Measurements from ENCODE around the gene AUNIP. TPM values are rescaled to one million over a fixed set of nuclear protein-coding genes. Genes with fewer than 3 reads are reported as not detected.

The AUNIP gene
- total RNA-seq, 2 experiments from 2014 or later = 6.7 to 8.1 TPM

GRCh38 chr1:25880518-25880917 is 21.3 kb upstream of the AUNIP start:
- Mint-ChIP-seq H3K36me3 (ENCODE audit: low read depth) (no peaks in the 10 kb centered on the region), H3K4me3 (no peak overlapping the region), H3K27ac (no peak overlapping the region), H3K4me1 (peaks cover 2% of the 10 kb centered on the region), H3K27me3 (peaks cover 15% of the 10 kb centered on the region), H3K9me3 (no peaks in the 10 kb centered on the region)
- no peak for DNase-seq
- ChIA-PET POLR2A (no interaction called here), CTCF (interaction anchor here (0.6 to 4.8 kb wide), 2 partner anchors 15 to 198 kb away, joined by 3 to 19 read pairs; no protein-coding TSS in a partner anchor)

GRCh38 chr1:25879675-25880074 is 20.4 kb upstream of the AUNIP start:
- H3K4me3 Mint-ChIP-seq = no peak overlapping the region
- H3K4me1 Mint-ChIP-seq = peaks cover 8% of the 10 kb centered on the region
- no peak overlapping the region for H3K27ac Mint-ChIP-seq
- H3K27me3 Mint-ChIP-seq = peaks cover 20% of the 10 kb centered on the region
- H3K9me3 Mint-ChIP-seq = no peaks in the 10 kb centered on the region
- CTCF ChIA-PET = interaction anchor here (0.6 to 4.8 kb wide), 2 partner anchors 16 to 197 kb away, joined by 3 to 19 read pairs; no protein-coding TSS in a partner anchor
- no peaks in the 10 kb centered on the region for H3K36me3 Mint-ChIP-seq (ENCODE audit: low read depth)
- DNase-seq = no peak
- POLR2A ChIA-PET = no interaction called here

GRCh38 chr1:25878690-25879089 is 19.4 kb upstream of the AUNIP start:
- Mint-ChIP-seq H3K27me3 (peaks cover 20% of the 10 kb centered on the region), H3K4me1 (peaks cover 8% of the 10 kb centered on the region), H3K27ac (no peak overlapping the region), H3K36me3 (ENCODE audit: low read depth) (no peaks in the 10 kb centered on the region), H3K4me3 (no peak overlapping the region), H3K9me3 (no peaks in the 10 kb centered on the region)
- CTCF ChIA-PET = interaction anchor here (1.2 to 4.8 kb wide), 2 partner anchors 17 to 66 kb away, joined by 3 to 19 read pairs; no protein-coding TSS in a partner anchor
- no peak for DNase-seq
- POLR2A ChIA-PET = no interaction called here

- H3K27ac Mint-ChIP-seq = no peak overlapping the region
- no peaks in the 10 kb centered on the region for H3K9me3 Mint-ChIP-seq
- ChIA-PET CTCF (interaction anchor here (1.0 kb wide), 1 partner anchor 9 kb away, joined by 3 read pairs; no protein-coding TSS in a partner anchor), POLR2A (no interaction called here)
- H3K4me3 Mint-ChIP-seq = no peak overlapping the region
- no peaks in the 10 kb centered on the region for H3K36me3 Mint-ChIP-seq (ENCODE audit: low read depth)
- peaks cover 20% of the 10 kb centered on the region for H3K27me3 Mint-ChIP-seq
- H3K4me1 Mint-ChIP-seq = peaks cover 8% of the 10 kb centered on the region
- DNase-seq = no peak
Measured at GRCh38 chr1:25877155-25877554, 17.9 kb upstream of the AUNIP start.

- Mint-ChIP-seq H3K27me3 (peaks cover 20% of the 10 kb centered on the region), H3K4me1 (peaks cover 8% of the 10 kb centered on the region), H3K9me3 (no peaks in the 10 kb centered on the region), H3K4me3 (no peak overlapping the region), H3K27ac (no peak overlapping the region), H3K36me3 (ENCODE audit: low read depth) (no peaks in the 10 kb centered on the region)
- ChIA-PET POLR2A (interaction anchor here (0.6 kb wide), 1 partner anchor 293 kb away, joined by 6 read pairs; no protein-coding TSS in a partner anchor), CTCF (no interaction called here)
- no peak for DNase-seq
Measured at GRCh38 chr1:25876693-25877077, 17.4 kb upstream of the AUNIP start.

- H3K4me3 Mint-ChIP-seq = peak overlapping the region; percentile 68
- H3K27ac Mint-ChIP-seq = no peak overlapping the region
- no peak for DNase-seq
- peaks cover 20% of the 10 kb centered on the region for H3K27me3 Mint-ChIP-seq
- ChIA-PET POLR2A (interaction anchor here (0.6 kb wide), 1 partner anchor 293 kb away, joined by 6 read pairs; no protein-coding TSS in a partner anchor), CTCF (interaction anchor here (1.6 to 2.0 kb wide), 3 partner anchors 14 to 28 kb away, joined by 3 to 5 read pairs (median 4); no protein-coding TSS in a partner anchor)
- H3K36me3 Mint-ChIP-seq (ENCODE audit: low read depth) = no peaks in the 10 kb centered on the region
- H3K4me1 Mint-ChIP-seq = peaks cover 8% of the 10 kb centered on the region
- no peaks in the 10 kb centered on the region for H3K9me3 Mint-ChIP-seq
Measured at GRCh38 chr1:25875856-25876692, 16.8 kb upstream of the AUNIP start.

- peak; percentile 54 for DNase-seq
- Mint-ChIP-seq H3K27ac (peak within 1 kb of the TSS; percentile 36), H3K9me3 (no peaks in the 10 kb centered on the region), H3K27me3 (peaks cover 20% of the 10 kb centered on the region), H3K4me3 (peak within 1 kb of the TSS; percentile 75), H3K4me1 (peaks cover 8% of the 10 kb centered on the region), H3K36me3 (ENCODE audit: low read depth) (no peaks in the 10 kb centered on the region)
- CTCF ChIA-PET = interaction anchor here (0.8 to 2.0 kb wide), 5 partner anchors 9 to 115 kb away, joined by 3 to 5 read pairs (median 3); no protein-coding TSS in a partner anchor
- POLR2A ChIA-PET = no interaction called here
Measured at GRCh38 chr1:25875154-25875855, 16.0 kb upstream of the AUNIP start, which contains the start of gene PAQR7. Gene PAQR7, minus strand, starts transcription at chr1:25875708. Its CDS starts 11,869 bp downstream, at chr1:25863839.

- H3K4me3 Mint-ChIP-seq = peak overlapping the region; percentile 75
- ChIA-PET CTCF (interaction anchor here (0.6 to 2.0 kb wide), 6 partner anchors 10 to 116 kb away, joined by 3 to 5 read pairs (median 3); no protein-coding TSS in a partner anchor), POLR2A (no interaction called here)
- H3K27me3 Mint-ChIP-seq = peaks cover 20% of the 10 kb centered on the region
- no peaks in the 10 kb centered on the region for H3K9me3 Mint-ChIP-seq
- DNase-seq = no peak
- no peaks in the 10 kb centered on the region for H3K36me3 Mint-ChIP-seq (ENCODE audit: low read depth)
- H3K4me1 Mint-ChIP-seq = peaks cover 8% of the 10 kb centered on the region
- peak overlapping the region; percentile 36 for H3K27ac Mint-ChIP-seq
Measured at GRCh38 chr1:25874635-25875153, 15.4 kb upstream of the AUNIP start.

- Mint-ChIP-seq H3K27me3 (peaks cover 20% of the 10 kb centered on the region), H3K9me3 (no peaks in the 10 kb centered on the region), H3K4me3 (peak overlapping the region; percentile 75), H3K27ac (no peak overlapping the region), H3K36me3 (ENCODE audit: low read depth) (no peaks in the 10 kb centered on the region), H3K4me1 (peaks cover 8% of the 10 kb centered on the region)
- POLR2A ChIA-PET = no interaction called here
- CTCF ChIA-PET = interaction anchor here (0.6 to 2.0 kb wide), 5 partner anchors 21 to 123 kb away, joined by 3 to 5 read pairs (median 3); partner anchors contain the start of gene PAFAH2
- DNase-seq = no peak
Measured at GRCh38 chr1:25874209-25874608, 15.0 kb upstream of the AUNIP start.

- Mint-ChIP-seq H3K9me3 (no peaks in the 10 kb centered on the region), H3K27ac (no peak overlapping the region), H3K36me3 (ENCODE audit: low read depth) (no peaks in the 10 kb centered on the region), H3K4me1 (peaks cover 8% of the 10 kb centered on the region), H3K4me3 (no peak overlapping the region), H3K27me3 (peaks cover 20% of the 10 kb centered on the region)
- ChIA-PET POLR2A (no interaction called here), CTCF (interaction anchor here (1.7 kb wide), 1 partner anchor 22 kb away, joined by 5 read pairs; no protein-coding TSS in a partner anchor)
- DNase-seq = no peak
Measured at GRCh38 chr1:25873120-25873519, 13.9 kb upstream of the AUNIP start.

GRCh38 chr1:25872713-25873112 is 13.5 kb upstream of the AUNIP start:
- H3K36me3 Mint-ChIP-seq (ENCODE audit: low read depth) = no peaks in the 10 kb centered on the region
- peaks cover 18% of the 10 kb centered on the region for H3K27me3 Mint-ChIP-seq
- H3K4me1 Mint-ChIP-seq = peaks cover 8% of the 10 kb centered on the region
- POLR2A ChIA-PET = no interaction called here
- DNase-seq = no peak
- CTCF ChIA-PET = interaction anchor here (1.7 kb wide), 1 partner anchor 23 kb away, joined by 5 read pairs; no protein-coding TSS in a partner anchor
- H3K4me3 Mint-ChIP-seq = no peak overlapping the region
- H3K27ac Mint-ChIP-seq = no peak overlapping the region
- H3K9me3 Mint-ChIP-seq = no peaks in the 10 kb centered on the region

- Mint-ChIP-seq H3K4me3 (no peak overlapping the region), H3K27ac (no peak overlapping the region), H3K27me3 (peaks cover 16% of the 10 kb centered on the region), H3K36me3 (ENCODE audit: low read depth) (no peaks in the 10 kb centered on the region), H3K4me1 (peaks cover 8% of the 10 kb centered on the region), H3K9me3 (no peaks in the 10 kb centered on the region)
- no peak for DNase-seq
- POLR2A ChIA-PET = no interaction called here
- CTCF ChIA-PET = interaction anchor here (1.7 kb wide), 1 partner anchor 24 kb away, joined by 5 read pairs; no protein-coding TSS in a partner anchor
Measured at GRCh38 chr1:25871704-25872494, 12.6 kb upstream of the AUNIP start.
